Left renal pelvis (tissue), 4 donors: Measurements from ENCODE around the gene UBE2H. TPM values are rescaled to one million over a fixed set of nuclear protein-coding genes. Genes with fewer than 3 reads are reported as not detected.
"Not testable (repeated sequence)": the region's sequence is repeated elsewhere in the genome, so short reads cannot be mapped to it uniquely, and the experiment has no call there.

Source experiments
- DNase-seq, 4 donors: peaks; one replicate each; pipeline ENCODE4 v3.0.0-alpha.2; 2013; ENCODE audit warnings: low read depth in 4 of 4, low spot score in 3 of 4
- polyA plus RNA-seq, 4 donors: library from polyadenylated mRNA; unstranded; fragments of 120-200 nt; gene quantifications; one replicate each; pipeline ENCODE4 v1.2.1, GENCODE V29; 2013; ENCODE audit not compliant: insufficient read length in 4 of 4

Gene UBE2H
- polyA plus RNA-seq, 4 donors: 107 to 130 (median 121) TPM

- DNase-seq: no peak
These were observed 70.2 kb downstream of the UBE2H start for GRCh38 chr7:129882531-129882930.

- no peak for DNase-seq
These were observed 75.5 kb downstream of the UBE2H start for GRCh38 chr7:129877146-129877792.

GRCh38 chr7:129875745-129876411 is 76.9 kb downstream of the UBE2H start:
- DNase-seq: no peak

- DNase-seq: no peak
These were observed 77.6 kb downstream of the UBE2H start for GRCh38 chr7:129875160-129875559.

GRCh38 chr7:129874722-129875121 is 78.0 kb downstream of the UBE2H start:
- DNase-seq: no peak

- DNase-seq: no peak
These were observed 80.7 kb downstream of the UBE2H start for GRCh38 chr7:129872054-129872453.

- DNase-seq: no peak
These were observed 82.1 kb downstream of the UBE2H start for GRCh38 chr7:129870668-129871067.

- no peak for DNase-seq
These were observed 86.5 kb downstream of the UBE2H start for GRCh38 chr7:129866251-129866650.

- DNase-seq: no peak
These were observed 86.9 kb downstream of the UBE2H start for GRCh38 chr7:129865925-129866201.

GRCh38 chr7:129865093-129865924 is 87.5 kb downstream of the UBE2H start:
- DNase-seq: peak in 1 of 4 donors; percentile 42

GRCh38 chr7:129864676-129865075 is 88.1 kb downstream of the UBE2H start:
- DNase-seq: not testable (repeated sequence)

GRCh38 chr7:129864042-129864441 is 88.7 kb downstream of the UBE2H start:
- no peak for DNase-seq

- no peak for DNase-seq
These were observed 90.1 kb downstream of the UBE2H start for GRCh38 chr7:129862682-129863081.

- DNase-seq: not testable (repeated sequence)
These were observed 92.0 kb downstream of the UBE2H start for GRCh38 chr7:129860784-129861183.

- no peak for DNase-seq
These were observed 93.6 kb downstream of the UBE2H start for GRCh38 chr7:129859183-129859582.

- no peak for DNase-seq
These were observed 94.3 kb downstream of the UBE2H start for GRCh38 chr7:129858490-129858889.

- no peak for DNase-seq
These were observed 95.4 kb downstream of the UBE2H start for GRCh38 chr7:129857313-129857712.

- no peak for DNase-seq
These were observed 96.6 kb downstream of the UBE2H start for GRCh38 chr7:129855935-129856717.

- DNase-seq: no peak
These were observed 97.5 kb downstream of the UBE2H start for GRCh38 chr7:129855234-129855673.

- no peak for DNase-seq
These were observed 98.4 kb downstream of the UBE2H start for GRCh38 chr7:129854401-129854800.
